NT2/D1 (cell line): Measurements from ENCODE around the gene ACTN4.

Experiments used
- YY1 ChIP-seq: IDR thresholded peaks from 2 replicates; pipeline ENCODE4 v1.6.1; 2011; ENCODE audit not compliant: insufficient read length, insufficient read depth
- ZNF274 ChIP-seq: IDR thresholded peaks from 2 replicates; pipeline ENCODE4 v1.6.1; 2011; ENCODE audit warnings: mild to moderate bottlenecking, low read depth, low read length

- TF ChIP-seq YY1 (no peak), ZNF274 (no peak)
Observed at GRCh38 chr19:38737281-38737865, 89.9 kb downstream of the ACTN4 start.
